GM21576 (cell line): ENCODE measurements around the gene RMI1.

Experiments used
- ATAC-seq: cut with Tn5 transposase; IDR thresholded peaks from one replicate; pipeline ENCODE4 v1.9.1; 2021; ENCODE audit warnings: mild to moderate bottlenecking, moderate library complexity; ENCODE audit not compliant: unreplicated experiment

The RMI1 gene

GRCh38 chr9:83967073-83967472 lies 13.5 kb upstream of the RMI1 start:
- ATAC-seq: no peak

GRCh38 chr9:83969602-83970001 lies 11.0 kb upstream of the RMI1 start:
- no peak for ATAC-seq

- ATAC-seq: no peak
Measured at GRCh38 chr9:83971485-83971884, 9.1 kb upstream of the RMI1 start.

- ATAC-seq: no peak
Measured at GRCh38 chr9:83972286-83972685, 8.3 kb upstream of the RMI1 start.

GRCh38 chr9:83975300-83975699 lies 5.3 kb upstream of the RMI1 start:
- ATAC-seq: no peak

GRCh38 chr9:83976372-83976771 lies 4.2 kb upstream of the RMI1 start:
- ATAC-seq: no peak

- ATAC-seq: no peak
Measured at GRCh38 chr9:83977196-83977595, 3.4 kb upstream of the RMI1 start.

GRCh38 chr9:83978992-83979811 lies 1.4 kb upstream of the RMI1 start:
- ATAC-seq: peak; percentile 26

GRCh38 chr9:83979812-83980394 lies 702 bp upstream of the RMI1 start, which contains the start of gene HNRNPK:
HNRNPK (minus strand) TSS chr9:83980215; CDS start chr9:83978252, 1,963 bp downstream.
- peak; percentile 83 for ATAC-seq

- no peak for ATAC-seq
Measured at GRCh38 chr9:83981126-83981871, 694 bp downstream of the RMI1 start.

GRCh38 chr9:83986195-83986594 lies 5.6 kb downstream of the RMI1 start:
- no peak for ATAC-seq

GRCh38 chr9:83986765-83987401 lies 6.3 kb downstream of the RMI1 start:
- ATAC-seq: no peak

- ATAC-seq: no peak
Measured at GRCh38 chr9:83987402-83987791, 6.8 kb downstream of the RMI1 start.

GRCh38 chr9:83988411-83988810 lies 7.8 kb downstream of the RMI1 start:
- no peak for ATAC-seq

- no peak for ATAC-seq
Measured at GRCh38 chr9:83991355-83991754, 10.8 kb downstream of the RMI1 start.

- no peak for ATAC-seq
Measured at GRCh38 chr9:83992407-83992806, 11.8 kb downstream of the RMI1 start.

- ATAC-seq: no peak
Measured at GRCh38 chr9:83992901-83993300, 12.3 kb downstream of the RMI1 start.

- no peak for ATAC-seq
Measured at GRCh38 chr9:83996126-83996525, 15.5 kb downstream of the RMI1 start.

- no peak for ATAC-seq
Measured at GRCh38 chr9:83999141-83999918, 18.7 kb downstream of the RMI1 start.

GRCh38 chr9:84000186-84000585 lies 19.6 kb downstream of the RMI1 start:
- no peak for ATAC-seq

GRCh38 chr9:84001621-84002020 lies 21.0 kb downstream of the RMI1 start:
- no peak for ATAC-seq
